SU-DHL-6 (cell line): ENCODE measurements around the gene COG2.

ENCODE experiments used
- EZH2phosphoT487 ChIP-seq: fragments of 200-600 bp; sonication (generic), shearing (Covaris generic); conservative IDR thresholded peaks from 2 replicates; pipeline ENCODE4 v1.6.1; 2018; ENCODE audit warnings: mild to moderate bottlenecking, antibody characterized with exemption, low read length, moderate library complexity, mixed read lengths
- TF ChIP-seq, protein P1 (sequence below): fragments of 200-600 bp; sonication (generic); IDR thresholded peaks from one replicate; pipeline ENCODE4 v1.5.1; 2017; ENCODE audit warnings: antibody characterized with exemption, mild to moderate bottlenecking, low read length, moderate library complexity; ENCODE audit not compliant: insufficient read depth, poor library complexity, severe bottlenecking

- TF ChIP-seq, protein P1, sequence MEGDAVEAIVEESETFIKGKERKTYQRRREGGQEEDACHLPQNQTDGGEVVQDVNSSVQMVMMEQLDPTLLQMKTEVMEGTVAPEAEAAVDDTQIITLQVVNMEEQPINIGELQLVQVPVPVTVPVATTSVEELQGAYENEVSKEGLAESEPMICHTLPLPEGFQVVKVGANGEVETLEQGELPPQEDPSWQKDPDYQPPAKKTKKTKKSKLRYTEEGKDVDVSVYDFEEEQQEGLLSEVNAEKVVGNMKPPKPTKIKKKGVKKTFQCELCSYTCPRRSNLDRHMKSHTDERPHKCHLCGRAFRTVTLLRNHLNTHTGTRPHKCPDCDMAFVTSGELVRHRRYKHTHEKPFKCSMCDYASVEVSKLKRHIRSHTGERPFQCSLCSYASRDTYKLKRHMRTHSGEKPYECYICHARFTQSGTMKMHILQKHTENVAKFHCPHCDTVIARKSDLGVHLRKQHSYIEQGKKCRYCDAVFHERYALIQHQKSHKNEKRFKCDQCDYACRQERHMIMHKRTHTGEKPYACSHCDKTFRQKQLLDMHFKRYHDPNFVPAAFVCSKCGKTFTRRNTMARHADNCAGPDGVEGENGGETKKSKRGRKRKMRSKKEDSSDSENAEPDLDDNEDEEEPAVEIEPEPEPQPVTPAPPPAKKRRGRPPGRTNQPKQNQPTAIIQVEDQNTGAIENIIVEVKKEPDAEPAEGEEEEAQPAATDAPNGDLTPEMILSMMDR, result no peak
- TF ChIP-seq EZH2phosphoT487, result no peak
These were observed 42.2 kb upstream of the COG2 start for GRCh38 chr1:230599926-230600656.
